BJ (cell line): ENCODE results near the gene CFAP43. TPM values are rescaled to one million over a fixed set of nuclear protein-coding genes. Genes with fewer than 3 reads are reported as not detected.

Experiments used
- CTCF ChIA-PET: fragments of 350-600 bp; formaldehyde crosslinking; extraction: SDS; loops from one replicate; lab custom pipeline; 2021; ENCODE audit warnings: antibody characterized with exemption, inconsistent platforms; lab: Yijun Ruan, JAX
- POLR2A ChIA-PET: fragments of 300-600 bp; sonication (Branson Sonifier 250); formaldehyde crosslinking; extraction: SDS; loops from one replicate; lab custom pipeline; 2021; ENCODE audit warnings: antibody characterized with exemption; lab: Charles Lee
- DNase-seq: peaks from one replicate; pipeline ENCODE4 v3.0.0-alpha.2; 2011; ENCODE audit warnings: low read depth
- H3K27me3 ChIP-seq: 2 replicates; pipeline ENCODE4 v1.6.0; 2011; ENCODE audit warnings: low read length; ENCODE audit not compliant: control insufficient read depth, insufficient read depth
- H3K36me3 ChIP-seq: 2 replicates; pipeline ENCODE4 v1.5.1; 2011; ENCODE audit warnings: low read length; ENCODE audit not compliant: control insufficient read depth, insufficient read depth
- H3K4me3 ChIP-seq: 2 replicates; pipeline ENCODE4 v1.5.1; 2011; ENCODE audit warnings: low read depth, mild to moderate bottlenecking, control low read depth, low read length
- polyA plus RNA-seq: library from polyadenylated mRNA; depleted of rRNA; stranded (reverse); fragments of >200 nt; gene quantifications from 2 replicates; pipeline ENCODE4 v1.2.3, GENCODE V29; 2011
- TF ChIP-seq, protein P1 (sequence below): IDR thresholded peaks from 2 replicates; pipeline ENCODE4 v1.5.1; 2011; ENCODE audit warnings: low read depth, mild to moderate bottlenecking, control low read depth, inconsistent platforms, low read length, moderate library complexity; ENCODE audit not compliant: insufficient read depth

CFAP43 gene
- polyA plus RNA-seq, 1 experiment: 0.05 TPM

DNA sequence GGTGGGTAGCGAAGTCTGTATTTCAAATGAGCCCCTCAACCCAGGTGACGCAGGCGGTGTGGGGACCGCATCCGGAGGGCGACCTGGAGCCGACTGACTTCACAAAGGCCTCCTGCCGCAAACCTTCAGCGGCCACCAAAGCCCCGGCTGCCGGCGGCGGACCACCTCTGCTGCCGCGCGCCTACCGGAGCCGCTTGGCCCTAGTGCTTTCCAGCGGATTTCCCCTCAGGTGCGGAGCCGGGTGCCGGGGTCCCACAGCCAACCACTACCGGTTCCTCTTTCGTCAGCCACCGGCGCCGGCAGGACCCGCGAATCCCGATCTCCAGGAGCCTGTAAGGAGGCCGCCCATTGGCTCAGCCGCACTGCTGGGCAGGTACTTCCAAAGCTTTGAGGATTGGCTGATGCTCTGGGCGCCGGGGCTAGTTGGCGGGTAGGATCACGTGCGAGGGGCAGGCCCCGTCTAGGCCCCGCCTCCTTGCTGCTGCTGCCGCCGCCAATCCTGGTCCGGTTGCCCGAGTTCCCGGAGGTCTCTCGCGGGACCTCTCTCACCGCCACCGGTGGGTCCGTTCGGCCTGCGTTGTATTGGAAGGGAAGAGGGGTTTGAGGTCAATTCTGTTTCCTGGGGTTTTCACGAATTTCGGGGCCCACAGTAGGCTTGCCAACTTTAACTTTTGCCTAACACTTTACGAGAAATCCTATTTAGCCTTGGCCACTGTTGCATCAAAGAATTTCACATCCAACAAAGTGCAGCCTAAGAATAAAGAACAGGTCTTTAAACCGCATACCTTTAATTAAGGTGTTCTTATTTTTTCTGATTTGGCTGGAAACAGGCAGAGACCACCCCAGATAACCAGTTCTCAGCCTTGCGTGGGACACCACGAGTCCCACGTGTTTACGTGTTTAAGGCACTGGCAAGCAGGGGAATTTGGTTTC lies 36.8 kb upstream of the CFAP43 start, which contains the start of gene GSTO2:
Gene GSTO2 (plus strand): TSS at position 472 of the 933 bp plus-strand sequence. CDS start 5,732 bp downstream, outside the sequence.
- CTCF ChIA-PET: interaction anchor here (0.6 kb wide), 1 partner anchor 70 kb away, joined by 3 read pairs; no protein-coding TSS in a partner anchor
- DNase-seq: peak; percentile 72
- Histone ChIP-seq H3K4me3 (peak within 1 kb of the TSS; percentile 49), H3K36me3 (peaks cover 7% of the 10 kb centered on the region), H3K27me3 (no peaks in the 10 kb centered on the region)
- TF ChIP-seq, protein P1, sequence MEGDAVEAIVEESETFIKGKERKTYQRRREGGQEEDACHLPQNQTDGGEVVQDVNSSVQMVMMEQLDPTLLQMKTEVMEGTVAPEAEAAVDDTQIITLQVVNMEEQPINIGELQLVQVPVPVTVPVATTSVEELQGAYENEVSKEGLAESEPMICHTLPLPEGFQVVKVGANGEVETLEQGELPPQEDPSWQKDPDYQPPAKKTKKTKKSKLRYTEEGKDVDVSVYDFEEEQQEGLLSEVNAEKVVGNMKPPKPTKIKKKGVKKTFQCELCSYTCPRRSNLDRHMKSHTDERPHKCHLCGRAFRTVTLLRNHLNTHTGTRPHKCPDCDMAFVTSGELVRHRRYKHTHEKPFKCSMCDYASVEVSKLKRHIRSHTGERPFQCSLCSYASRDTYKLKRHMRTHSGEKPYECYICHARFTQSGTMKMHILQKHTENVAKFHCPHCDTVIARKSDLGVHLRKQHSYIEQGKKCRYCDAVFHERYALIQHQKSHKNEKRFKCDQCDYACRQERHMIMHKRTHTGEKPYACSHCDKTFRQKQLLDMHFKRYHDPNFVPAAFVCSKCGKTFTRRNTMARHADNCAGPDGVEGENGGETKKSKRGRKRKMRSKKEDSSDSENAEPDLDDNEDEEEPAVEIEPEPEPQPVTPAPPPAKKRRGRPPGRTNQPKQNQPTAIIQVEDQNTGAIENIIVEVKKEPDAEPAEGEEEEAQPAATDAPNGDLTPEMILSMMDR: no peak
- POLR2A ChIA-PET: interaction anchor here (0.8 kb wide), 1 partner anchor 15 kb away, joined by 8 read pairs; the partner anchor contains the start of gene GSTO1

DNA sequence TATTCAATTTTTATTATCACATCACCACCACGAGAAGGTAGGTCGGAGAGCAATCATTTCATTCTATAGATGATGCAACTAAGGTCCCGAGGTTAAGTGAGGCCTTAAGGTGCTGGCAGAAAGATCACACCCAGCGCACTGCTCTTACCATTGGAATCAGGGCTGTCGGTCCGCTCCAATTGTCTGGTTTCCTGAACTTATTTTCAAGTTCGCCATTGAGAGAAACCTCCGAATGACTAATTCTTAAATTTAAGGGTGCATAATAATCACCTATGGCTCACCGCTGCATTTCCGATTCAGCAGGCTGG lies 36.2 kb upstream of the CFAP43 start:
- TF ChIP-seq, protein P1: no peak
- Histone ChIP-seq H3K36me3 (peaks cover 7% of the 10 kb centered on the region), H3K27me3 (no peaks in the 10 kb centered on the region), H3K4me3 (peak overlapping the region; percentile 49)
- CTCF ChIA-PET: interaction anchor here (0.9 kb wide), 1 partner anchor 86 kb away, joined by 3 read pairs; the partner anchor contains the start of gene CFAP58
- DNase-seq: no peak
- POLR2A ChIA-PET: no interaction called here

DNA sequence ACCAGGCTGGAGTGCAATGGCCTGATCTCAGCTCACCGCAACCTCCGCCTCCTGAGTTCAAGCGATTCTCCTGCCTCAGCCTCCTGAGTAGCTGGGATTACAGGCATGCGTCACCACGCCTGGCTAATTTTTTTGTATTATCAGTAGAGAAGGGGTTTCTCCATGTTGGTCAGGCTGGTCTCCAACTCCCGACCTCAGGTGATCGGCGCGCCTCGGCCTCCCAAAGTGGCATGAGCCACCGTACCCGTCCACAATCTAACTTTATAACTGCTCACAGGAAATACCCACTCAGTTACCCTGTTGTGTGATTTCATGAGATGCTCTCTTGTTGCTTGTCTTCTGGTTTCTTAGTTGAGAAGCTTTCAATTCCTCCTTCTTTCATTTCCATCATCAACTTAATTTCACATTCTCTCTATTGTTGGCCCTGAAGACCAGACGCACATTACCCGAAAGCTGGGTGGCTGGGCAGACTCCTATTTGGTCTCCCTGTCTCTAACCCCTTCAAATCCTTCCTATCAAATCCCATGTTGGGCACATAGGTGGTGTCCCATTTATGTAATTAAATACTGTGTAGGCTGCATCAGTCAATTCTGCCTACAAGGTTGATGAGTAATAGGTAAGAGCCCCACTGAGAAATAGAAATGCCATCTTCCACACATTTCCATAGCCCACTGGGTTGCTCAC lies 35.7 kb upstream of the CFAP43 start:
- Histone ChIP-seq H3K27me3 (no peaks in the 10 kb centered on the region), H3K36me3 (peaks cover 7% of the 10 kb centered on the region), H3K4me3 (no peak overlapping the region)
- DNase-seq: no peak
- TF ChIP-seq, protein P1: no peak
- ChIA-PET POLR2A (no interaction called here), CTCF (interaction anchor here (0.9 kb wide), 1 partner anchor 86 kb away, joined by 3 read pairs; the partner anchor contains the start of gene CFAP58)

DNA sequence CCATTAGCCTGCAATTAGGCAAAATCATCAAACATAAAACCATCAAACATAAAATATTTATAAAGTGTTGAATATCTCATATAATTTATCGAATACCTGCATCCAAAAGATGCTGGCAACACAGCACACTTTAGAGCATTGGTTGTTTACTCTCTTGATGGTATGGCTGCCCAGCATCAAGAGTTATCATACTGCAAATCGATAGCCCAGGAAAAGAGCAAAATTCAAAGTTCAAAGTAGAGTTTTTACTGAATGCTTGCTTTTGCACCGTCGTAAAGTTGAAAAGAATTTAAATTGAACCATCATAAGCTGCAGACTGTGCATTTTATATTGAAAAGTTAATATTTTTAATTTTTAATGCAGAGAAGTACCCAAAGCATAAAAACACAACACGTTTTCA lies 32.6 kb upstream of the CFAP43 start:
- no peak for DNase-seq
- ChIA-PET CTCF (interaction anchor here (3.4 kb wide), 1 partner anchor 10 kb away, joined by 26 read pairs; no protein-coding TSS in a partner anchor), POLR2A (no interaction called here)
- no peak overlapping the region for H3K4me3 ChIP-seq
- H3K36me3 ChIP-seq: peaks cover 20% of the 10 kb centered on the region
- TF ChIP-seq, protein P1: no peak
- H3K27me3 ChIP-seq: no peaks in the 10 kb centered on the region

DNA sequence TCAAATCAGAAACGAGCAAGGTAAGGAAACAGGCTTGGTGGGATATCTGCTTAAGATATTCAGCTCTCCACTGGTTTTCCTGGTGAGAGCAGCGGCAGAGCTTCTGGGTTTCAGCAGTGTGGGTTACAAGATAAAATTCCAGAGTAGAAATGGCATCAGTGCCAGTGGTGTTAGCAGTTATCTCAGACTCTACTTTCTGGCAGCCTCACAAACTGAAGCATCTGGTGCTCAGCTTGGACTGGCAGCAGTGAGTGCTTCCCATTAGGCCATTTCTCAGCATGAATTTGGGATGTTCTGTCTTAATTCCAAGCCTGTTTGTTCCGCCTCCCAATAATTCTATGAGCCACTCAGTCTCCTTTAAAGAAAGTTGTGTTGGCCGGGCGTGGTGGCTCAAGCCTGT lies 29.9 kb upstream of the CFAP43 start:
- Histone ChIP-seq H3K27me3 (no peaks in the 10 kb centered on the region), H3K36me3 (peaks cover 20% of the 10 kb centered on the region), H3K4me3 (no peak overlapping the region)
- DNase-seq: no peak
- ChIA-PET POLR2A (no interaction called here), CTCF (interaction anchor here (3.4 kb wide), 1 partner anchor 13 kb away, joined by 26 read pairs; no protein-coding TSS in a partner anchor)
- TF ChIP-seq, protein P1: no peak
